ENCODE measurements around the gene OTUD6A.

OTUD6A gene

GRCh38 chrX:70038951-70039350 lies 23.3 kb upstream of the OTUD6A start:
- no peaks in the 10 kb centered on the region for H3K36me3 Mint-ChIP-seq (ENCODE audit: low read depth)
- H3K27ac Mint-ChIP-seq: no peak overlapping the region
- H3K4me3 Mint-ChIP-seq: no peak overlapping the region
- H3K27me3 Mint-ChIP-seq (ENCODE audit: low read depth): no peaks in the 10 kb centered on the region
- H3K4me1 Mint-ChIP-seq (ENCODE audit: low read depth): peaks cover 5% of the 10 kb centered on the region
- H3K9me3 Mint-ChIP-seq: no peaks in the 10 kb centered on the region

- H3K9me3 Mint-ChIP-seq: no peaks in the 10 kb centered on the region
- H3K4me3 Mint-ChIP-seq: no peak overlapping the region
- H3K27me3 Mint-ChIP-seq (ENCODE audit: low read depth): peaks cover 1% of the 10 kb centered on the region
- H3K4me1 Mint-ChIP-seq (ENCODE audit: low read depth): no peaks in the 10 kb centered on the region
- no peak overlapping the region for H3K27ac Mint-ChIP-seq
- H3K36me3 Mint-ChIP-seq (ENCODE audit: low read depth): no peaks in the 10 kb centered on the region
Measured at GRCh38 chrX:70039758-70040157, 22.5 kb upstream of the OTUD6A start.

- Mint-ChIP-seq H3K27me3 (ENCODE audit: low read depth) (peaks cover 4% of the 10 kb centered on the region), H3K36me3 (ENCODE audit: low read depth) (no peaks in the 10 kb centered on the region), H3K4me3 (no peak overlapping the region), H3K9me3 (no peaks in the 10 kb centered on the region), H3K27ac (no peak overlapping the region), H3K4me1 (ENCODE audit: low read depth) (no peaks in the 10 kb centered on the region)
Measured at GRCh38 chrX:70041993-70042392, 20.3 kb upstream of the OTUD6A start.

- Mint-ChIP-seq H3K27ac (no peak overlapping the region), H3K36me3 (ENCODE audit: low read depth) (no peaks in the 10 kb centered on the region), H3K27me3 (ENCODE audit: low read depth) (peaks cover 4% of the 10 kb centered on the region), H3K9me3 (no peaks in the 10 kb centered on the region), H3K4me3 (no peak overlapping the region), H3K4me1 (ENCODE audit: low read depth) (no peaks in the 10 kb centered on the region)
Measured at GRCh38 chrX:70042399-70043371, 19.6 kb upstream of the OTUD6A start.

GRCh38 chrX:70043685-70044084 lies 18.6 kb upstream of the OTUD6A start:
- Mint-ChIP-seq H3K36me3 (ENCODE audit: low read depth) (no peaks in the 10 kb centered on the region), H3K27ac (no peak overlapping the region)

GRCh38 chrX:70044541-70045245 lies 17.6 kb upstream of the OTUD6A start:
- Mint-ChIP-seq H3K4me1 (ENCODE audit: low read depth) (no peaks in the 10 kb centered on the region), H3K36me3 (ENCODE audit: low read depth) (no peaks in the 10 kb centered on the region), H3K27me3 (ENCODE audit: low read depth) (peaks cover 4% of the 10 kb centered on the region), H3K4me3 (no peak overlapping the region), H3K9me3 (no peaks in the 10 kb centered on the region), H3K27ac (no peak overlapping the region)

More at GRCh38 chrX:70043685-70044084, 18.6 kb upstream of the OTUD6A start:
- H3K4me1 Mint-ChIP-seq (ENCODE audit: low read depth): no peaks in the 10 kb centered on the region
- peaks cover 4% of the 10 kb centered on the region for H3K27me3 Mint-ChIP-seq (ENCODE audit: low read depth)
- no peak overlapping the region for H3K4me3 Mint-ChIP-seq
- H3K9me3 Mint-ChIP-seq: no peaks in the 10 kb centered on the region

GRCh38 chrX:70046978-70047377 lies 15.3 kb upstream of the OTUD6A start:
- Mint-ChIP-seq H3K9me3 (no peaks in the 10 kb centered on the region), H3K4me1 (ENCODE audit: low read depth) (no peaks in the 10 kb centered on the region), H3K27me3 (ENCODE audit: low read depth) (peaks cover 4% of the 10 kb centered on the region), H3K36me3 (ENCODE audit: low read depth) (no peaks in the 10 kb centered on the region), H3K4me3 (no peak overlapping the region), H3K27ac (no peak overlapping the region)

- H3K27ac Mint-ChIP-seq: no peak overlapping the region
- no peak overlapping the region for H3K4me3 Mint-ChIP-seq
- no peaks in the 10 kb centered on the region for H3K4me1 Mint-ChIP-seq (ENCODE audit: low read depth)
- peaks cover 4% of the 10 kb centered on the region for H3K27me3 Mint-ChIP-seq (ENCODE audit: low read depth)
- no peaks in the 10 kb centered on the region for H3K36me3 Mint-ChIP-seq (ENCODE audit: low read depth)
- no peaks in the 10 kb centered on the region for H3K9me3 Mint-ChIP-seq
Measured at GRCh38 chrX:70049406-70049805, 12.9 kb upstream of the OTUD6A start.

- Mint-ChIP-seq H3K27me3 (ENCODE audit: low read depth) (peaks cover under 1% of the 10 kb centered on the region), H3K36me3 (ENCODE audit: low read depth) (no peaks in the 10 kb centered on the region)
Measured at GRCh38 chrX:70049925-70050324, 12.3 kb upstream of the OTUD6A start, which contains the start of gene AWAT2. Gene AWAT2, minus strand, starts transcription at chrX:70049938. Its CDS starts 6 bp downstream, at chrX:70049932.

GRCh38 chrX:70052895-70053615 lies 9.2 kb upstream of the OTUD6A start:
- no peaks in the 10 kb centered on the region for H3K9me3 Mint-ChIP-seq

More at GRCh38 chrX:70049925-70050324, 12.3 kb upstream of the OTUD6A start, which contains the start of gene AWAT2:
- Mint-ChIP-seq H3K4me1 (ENCODE audit: low read depth) (no peaks in the 10 kb centered on the region), H3K27ac (no peak within 1 kb of the TSS), H3K4me3 (no peak within 1 kb of the TSS), H3K9me3 (no peaks in the 10 kb centered on the region)

GRCh38 chrX:70054391-70054790 lies 7.9 kb upstream of the OTUD6A start:
- Mint-ChIP-seq H3K36me3 (ENCODE audit: low read depth) (no peaks in the 10 kb centered on the region), H3K27me3 (ENCODE audit: low read depth) (no peaks in the 10 kb centered on the region), H3K4me3 (no peak overlapping the region), H3K9me3 (no peaks in the 10 kb centered on the region), H3K27ac (no peak overlapping the region), H3K4me1 (ENCODE audit: low read depth) (no peaks in the 10 kb centered on the region)

More at GRCh38 chrX:70052895-70053615, 9.2 kb upstream of the OTUD6A start:
- no peak overlapping the region for H3K4me3 Mint-ChIP-seq
- H3K4me1 Mint-ChIP-seq (ENCODE audit: low read depth): no peaks in the 10 kb centered on the region
- no peaks in the 10 kb centered on the region for H3K27me3 Mint-ChIP-seq (ENCODE audit: low read depth)
- no peak overlapping the region for H3K27ac Mint-ChIP-seq
- no peaks in the 10 kb centered on the region for H3K36me3 Mint-ChIP-seq (ENCODE audit: low read depth)

GRCh38 chrX:70062961-70063550 lies 799 bp downstream of the OTUD6A start:
- no peaks in the 10 kb centered on the region for H3K27me3 Mint-ChIP-seq (ENCODE audit: low read depth)

GRCh38 chrX:70066646-70067045 lies 4.4 kb downstream of the OTUD6A start:
- no peaks in the 10 kb centered on the region for H3K27me3 Mint-ChIP-seq (ENCODE audit: low read depth)
- H3K4me1 Mint-ChIP-seq (ENCODE audit: low read depth): no peaks in the 10 kb centered on the region
- no peaks in the 10 kb centered on the region for H3K9me3 Mint-ChIP-seq
- H3K4me3 Mint-ChIP-seq: no peak overlapping the region
- no peak overlapping the region for H3K27ac Mint-ChIP-seq
- H3K36me3 Mint-ChIP-seq (ENCODE audit: low read depth): no peaks in the 10 kb centered on the region

More at GRCh38 chrX:70062961-70063550, 799 bp downstream of the OTUD6A start:
- Mint-ChIP-seq H3K4me3 (no peak overlapping the region), H3K36me3 (ENCODE audit: low read depth) (no peaks in the 10 kb centered on the region), H3K4me1 (ENCODE audit: low read depth) (no peaks in the 10 kb centered on the region), H3K27ac (no peak overlapping the region), H3K9me3 (no peaks in the 10 kb centered on the region)

- no peaks in the 10 kb centered on the region for H3K4me1 Mint-ChIP-seq (ENCODE audit: low read depth)
- H3K36me3 Mint-ChIP-seq (ENCODE audit: low read depth): no peaks in the 10 kb centered on the region
- no peaks in the 10 kb centered on the region for H3K27me3 Mint-ChIP-seq (ENCODE audit: low read depth)
- H3K4me3 Mint-ChIP-seq: no peak overlapping the region
- H3K9me3 Mint-ChIP-seq: no peaks in the 10 kb centered on the region
- H3K27ac Mint-ChIP-seq: no peak overlapping the region
Measured at GRCh38 chrX:70079297-70079696, 17.0 kb downstream of the OTUD6A start.

Data from T-helper 1 cell treated with Interleukin-12 subunit alpha and Interleukin-12 subunit beta and Interleukin-4 antibody, amounts not matched to agents 30 μg/mL and 1 μg/mL, for 36 hours (primary cell).